ENCODE measurements around the gene IGFBP2. TPM values are rescaled to one million over a fixed set of nuclear protein-coding genes. Genes with fewer than 3 reads are reported as not detected.

Gene IGFBP2
- total RNA-seq, 1 experiment from 2014 or later, result 363 TPM

DNA sequence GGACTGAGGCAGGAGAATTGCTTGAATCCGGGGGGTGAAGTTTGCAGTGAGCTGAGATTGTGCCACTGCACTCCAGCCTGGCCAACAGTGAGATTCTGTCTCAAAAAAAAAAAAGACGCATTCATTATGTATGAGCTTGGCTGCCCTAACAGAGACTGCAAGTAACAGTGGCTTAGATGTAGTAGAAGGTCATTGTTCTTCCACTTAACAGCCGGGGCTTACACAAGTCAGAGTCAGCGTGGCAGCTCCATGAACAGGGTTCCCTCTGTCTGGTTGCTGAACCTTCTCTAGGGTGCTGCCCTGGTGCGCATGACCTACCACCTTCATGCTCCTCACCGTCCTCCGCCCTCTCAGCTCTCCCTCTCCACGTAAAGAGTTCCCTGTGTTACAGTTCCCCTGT lies 49.1 kb upstream of the IGFBP2 start:
- Histone ChIP-seq H2AFZ (ENCODE audit: low read length) (no peak overlapping the region), H3T11ph (ENCODE audit: low read length) (no peak overlapping the region), H3K79me2 (ENCODE audit: insufficient read depth, low read length) (no peaks in the 10 kb centered on the region), H3K14ac (ENCODE audit: insufficient read depth, low read length) (no peak overlapping the region), H2BK120ac (ENCODE audit: low read depth, low read length, poor library complexity, severe bottlenecking) (no peak overlapping the region), H4K8ac (replicated peaks; ENCODE audit: insufficient read length, low read depth, low read length) (no peak overlapping the region), H3K18ac (ENCODE audit: insufficient read length, low read depth, low read length) (no peak overlapping the region), H3K23me2 (ENCODE audit: insufficient read length, low read depth, low read length, poor library complexity, severe bottlenecking) (no peaks in the 10 kb centered on the region), H3K4ac (ENCODE audit: low read depth, low read length) (no peak overlapping the region), H3K4me1 (ENCODE audit: insufficient read depth, low read length) (peaks cover 7% of the 10 kb centered on the region; the same call in 1 of the 2 replicates), H3K27ac (ENCODE audit: insufficient read length, low read depth, low read length) (no peak overlapping the region), H3K9me3 (ENCODE audit: control insufficient read depth, low read depth, low read length) (no peaks in the 10 kb centered on the region), H2BK20ac (ENCODE audit: low read depth, low read length, poor library complexity, severe bottlenecking) (no peak overlapping the region), H2AK5ac (ENCODE audit: insufficient read length, low read length) (no peak overlapping the region), H3K79me1 (ENCODE audit: insufficient read depth, low read depth, low read length, poor library complexity, severe bottlenecking) (no peaks in the 10 kb centered on the region), H2BK12ac (ENCODE audit: insufficient read length, low read depth, low read length) (no peak overlapping the region), H3K56ac (ENCODE audit: insufficient read length, low read depth, low read length) (no peak overlapping the region), H3K23ac (ENCODE audit: insufficient read length, low read depth, low read length) (no peak overlapping the region), H4K91ac (ENCODE audit: insufficient read length, low read depth, low read length) (no peak overlapping the region), H3K4me2 (ENCODE audit: insufficient read depth, insufficient read length, low read length) (no peak overlapping the region), H3K9ac (ENCODE audit: extremely low read depth, insufficient read length, low read length) (no peak overlapping the region), H4K20me1 (ENCODE audit: control insufficient read depth, insufficient read depth, insufficient read length) (no peaks in the 10 kb centered on the region), H2BK5ac (ENCODE audit: insufficient read length, low read length) (no peak overlapping the region), H2BK15ac (ENCODE audit: low read depth, low read length) (no peak overlapping the region), H3K27me3 (ENCODE audit: insufficient read depth, low read length) (no peaks in the 10 kb centered on the region), H4K5ac (ENCODE audit: insufficient read length, low read depth, low read length) (no peak overlapping the region)
- H3K27ac Mint-ChIP-seq, result peak overlapping the region in 1 of 3 experiments; percentile 15; a peak in 1 of 7 replicates
- peaks cover 14% of the 10 kb centered on the region for H3K27me3 Mint-ChIP-seq (ENCODE audit: low read depth)
- H3K4me3 Mint-ChIP-seq, result no peak overlapping the region
- TF ChIP-seq, protein P1, sequence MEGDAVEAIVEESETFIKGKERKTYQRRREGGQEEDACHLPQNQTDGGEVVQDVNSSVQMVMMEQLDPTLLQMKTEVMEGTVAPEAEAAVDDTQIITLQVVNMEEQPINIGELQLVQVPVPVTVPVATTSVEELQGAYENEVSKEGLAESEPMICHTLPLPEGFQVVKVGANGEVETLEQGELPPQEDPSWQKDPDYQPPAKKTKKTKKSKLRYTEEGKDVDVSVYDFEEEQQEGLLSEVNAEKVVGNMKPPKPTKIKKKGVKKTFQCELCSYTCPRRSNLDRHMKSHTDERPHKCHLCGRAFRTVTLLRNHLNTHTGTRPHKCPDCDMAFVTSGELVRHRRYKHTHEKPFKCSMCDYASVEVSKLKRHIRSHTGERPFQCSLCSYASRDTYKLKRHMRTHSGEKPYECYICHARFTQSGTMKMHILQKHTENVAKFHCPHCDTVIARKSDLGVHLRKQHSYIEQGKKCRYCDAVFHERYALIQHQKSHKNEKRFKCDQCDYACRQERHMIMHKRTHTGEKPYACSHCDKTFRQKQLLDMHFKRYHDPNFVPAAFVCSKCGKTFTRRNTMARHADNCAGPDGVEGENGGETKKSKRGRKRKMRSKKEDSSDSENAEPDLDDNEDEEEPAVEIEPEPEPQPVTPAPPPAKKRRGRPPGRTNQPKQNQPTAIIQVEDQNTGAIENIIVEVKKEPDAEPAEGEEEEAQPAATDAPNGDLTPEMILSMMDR (conservative IDR thresholded peaks at IDR 0.05), result no peak
- H3K4me1 Mint-ChIP-seq, result peaks cover 21 to 34% of the 10 kb centered on the region in 2 experiments
- H3K9me3 Mint-ChIP-seq, result peaks cover 11% of the 10 kb centered on the region in 2 experiments; a peak in 4 of 5 replicates
- H3K36me3 Mint-ChIP-seq (ENCODE audit: insufficient read depth in 1 of 3, low read depth in 3 of 3), result peaks cover 4 to 8% (median 5%) of the 10 kb centered on the region in 3 experiments; a peak in 6 of 7 replicates
- WGBS (ENCODE audit: extremely low coverage, insufficient read length, low lambda C conversion rate), result no CpG with 5 or more reads among the region's 8 CpGs
- no peak for DNase-seq
